GM13977 (cell line): ENCODE results near the gene METTL14.

Source experiments
- DNase-seq: peaks from one replicate; pipeline ENCODE4 v3.0.0; 2012; ENCODE audit warnings: low spot score
- CTCF ChIP-seq: IDR thresholded peaks from 2 replicates; pipeline ENCODE4 v1.5.1; 2012; ENCODE audit warnings: mild to moderate bottlenecking, control low read depth; ENCODE audit not compliant: insufficient read depth; ENCODE audit errors: extremely low read depth, missing control alignments
- in situ Hi-C: fragments of 300-500 bp; cut with MboI; formaldehyde crosslinking; loops from one replicate; pipeline ENCODE4 v1.12.0; 2022; ENCODE audit warnings: low sequenced_read_pairs, low pct_unique_long_range_greater_than_20kb, mixed read lengths, inconsistent platforms; ENCODE audit not compliant: unreplicated experiment

The METTL14 gene

GRCh38 chr4:118756429-118756828 is 71.2 kb downstream of the METTL14 start:
- no peak for TF ChIP-seq CTCF
- in situ Hi-C loops = no loop called here
- no peak for DNase-seq

- TF ChIP-seq CTCF = no peak
- in situ Hi-C loops = no loop called here
- no peak for DNase-seq
Observed at GRCh38 chr4:118756958-118757357, 71.8 kb downstream of the METTL14 start.

- TF ChIP-seq CTCF = no peak
- DNase-seq = no peak
- in situ Hi-C loops = no loop called here
Observed at GRCh38 chr4:118757761-118758251, 72.6 kb downstream of the METTL14 start.

- DNase-seq = no peak
- in situ Hi-C loops = no loop called here
- TF ChIP-seq CTCF = no peak
Observed at GRCh38 chr4:118758293-118758692, 73.1 kb downstream of the METTL14 start.

GRCh38 chr4:118759481-118759880 is 74.3 kb downstream of the METTL14 start:
- in situ Hi-C loops = no loop called here
- no peak for DNase-seq
- no peak for TF ChIP-seq CTCF

- no peak for TF ChIP-seq CTCF
- in situ Hi-C loops = no loop called here
- no peak for DNase-seq
Observed at GRCh38 chr4:118760092-118760491, 74.9 kb downstream of the METTL14 start.

- DNase-seq = no peak
- TF ChIP-seq CTCF = no peak
- in situ Hi-C loops = no loop called here
Observed at GRCh38 chr4:118760493-118760892, 75.3 kb downstream of the METTL14 start.
